Activated T-cell treated with anti-CD3 and anti-CD28 coated beads for 1 hour (primary cell): ENCODE data around the gene TMEM109.

Experiments
- DNase-seq: peaks from one replicate; pipeline ENCODE4 v3.0.0-alpha.2; 2020; ENCODE audit warnings: low read depth

Gene TMEM109

GRCh38 chr11:60925868-60926267 is 11.9 kb downstream of the TMEM109 start:
- no peak for DNase-seq

- no peak for DNase-seq
Observed at GRCh38 chr11:60926500-60926899, 12.5 kb downstream of the TMEM109 start.

GRCh38 chr11:60927061-60927592 is 13.2 kb downstream of the TMEM109 start:
- DNase-seq: no peak

- no peak for DNase-seq
Observed at GRCh38 chr11:60927600-60927999, 13.6 kb downstream of the TMEM109 start.

- DNase-seq: no peak
Observed at GRCh38 chr11:60928563-60929001, 14.6 kb downstream of the TMEM109 start.

GRCh38 chr11:60929764-60930163 is 15.8 kb downstream of the TMEM109 start:
- DNase-seq: no peak

GRCh38 chr11:60930394-60930793 is 16.4 kb downstream of the TMEM109 start:
- no peak for DNase-seq

- DNase-seq: no peak
Observed at GRCh38 chr11:60931917-60932316, 18.0 kb downstream of the TMEM109 start.

GRCh38 chr11:60932605-60933356 is 18.8 kb downstream of the TMEM109 start:
- DNase-seq: no peak

- DNase-seq: no peak
Observed at GRCh38 chr11:60933416-60934123, 19.6 kb downstream of the TMEM109 start.

- no peak for DNase-seq
Observed at GRCh38 chr11:60934124-60934789, 20.3 kb downstream of the TMEM109 start.

- DNase-seq: no peak
Observed at GRCh38 chr11:60934790-60935605, 21.0 kb downstream of the TMEM109 start.

- no peak for DNase-seq
Observed at GRCh38 chr11:60935676-60936442, 21.9 kb downstream of the TMEM109 start.

- DNase-seq: no peak
Observed at GRCh38 chr11:60936467-60937143, 22.6 kb downstream of the TMEM109 start.

- no peak for DNase-seq
Observed at GRCh38 chr11:60937144-60937527, 23.2 kb downstream of the TMEM109 start.

GRCh38 chr11:60937811-60938210 is 23.9 kb downstream of the TMEM109 start:
- DNase-seq: no peak

GRCh38 chr11:60938500-60938899 is 24.5 kb downstream of the TMEM109 start:
- no peak for DNase-seq

GRCh38 chr11:60939301-60939700 is 25.3 kb downstream of the TMEM109 start:
- DNase-seq: no peak

GRCh38 chr11:60939855-60940254 is 25.9 kb downstream of the TMEM109 start:
- DNase-seq: no peak

- DNase-seq: no peak
Observed at GRCh38 chr11:60941371-60942119, 27.6 kb downstream of the TMEM109 start.
